Osteoblast (primary cell): ENCODE results near the gene MAGEA2B. TPM values are rescaled to one million over a fixed set of nuclear protein-coding genes. Genes with fewer than 3 reads are reported as not detected.
"Not testable (repeated sequence)": the region's sequence is repeated elsewhere in the genome, so short reads cannot be mapped to it uniquely, and the experiment has no call there.

Experiments
- DNase-seq: peaks from one replicate; pipeline ENCODE4 v3.0.0; 2011; ENCODE audit warnings: low spot score, mixed read lengths; ENCODE audit not compliant: insufficient read length; ENCODE audit errors: missing footprints
- H2AFZ ChIP-seq: 2 replicates; pipeline ENCODE4 v1.6.0; 2011; ENCODE audit warnings: mild to moderate bottlenecking, low read length
- H3K27ac ChIP-seq: 2 replicates; pipeline ENCODE4 v1.5.1; 2011; ENCODE audit warnings: mild to moderate bottlenecking, low read depth, low read length, moderate library complexity
- H3K27me3 ChIP-seq: 2 replicates; pipeline ENCODE4 v1.6.0; 2012; ENCODE audit warnings: mild to moderate bottlenecking, control low read depth, inconsistent platforms, low read length, moderate library complexity; ENCODE audit not compliant: insufficient read depth
- H3K36me3 ChIP-seq: 2 replicates; pipeline ENCODE4 v1.5.1; 2011; ENCODE audit warnings: mild to moderate bottlenecking, low read length, control low read depth, moderate library complexity; ENCODE audit not compliant: insufficient read depth
- H3K4me1 ChIP-seq: 2 replicates; pipeline ENCODE4 v1.5.1; 2011; ENCODE audit warnings: mild to moderate bottlenecking, low read length, control low read depth, moderate library complexity; ENCODE audit not compliant: insufficient read depth
- H3K4me2 ChIP-seq: 2 replicates; pipeline ENCODE4 v1.6.0; 2011; ENCODE audit warnings: mild to moderate bottlenecking, low read length; ENCODE audit not compliant: insufficient read depth
- H3K4me3 ChIP-seq: fragments of 200-600 bp; sonication (generic); 3 replicates; pipeline ENCODE4 v1.5.1; 2012; ENCODE audit warnings: mild to moderate bottlenecking, low read length, inconsistent platforms; ENCODE audit not compliant: insufficient read depth
- H3K79me2 ChIP-seq: 2 replicates; pipeline ENCODE4 v1.6.0; 2012; ENCODE audit warnings: mild to moderate bottlenecking, low read length, control low read depth, inconsistent platforms; ENCODE audit not compliant: insufficient read depth
- H3K9me3 ChIP-seq: 2 replicates; pipeline ENCODE4 v1.5.1; 2011; ENCODE audit warnings: low read depth, low read length, control low read depth
- H4K20me1 ChIP-seq: 2 replicates; pipeline ENCODE4 v1.6.0; 2012; ENCODE audit warnings: mild to moderate bottlenecking, low read length, control low read depth; ENCODE audit not compliant: insufficient read depth
- total RNA-seq: library from RNA; depleted of rRNA; stranded (reverse); fragments of >200 nt; gene quantifications from 2 replicates; pipeline ENCODE4 v1.2.3, GENCODE V29; 2012
- TF ChIP-seq, protein P1 (sequence below): IDR thresholded peaks from 2 replicates; pipeline ENCODE4 v1.5.1; 2011; ENCODE audit warnings: mild to moderate bottlenecking, low read depth, low read length, moderate library complexity; ENCODE audit errors: extremely low read depth

The MAGEA2B gene
- total RNA-seq, 1 donor = not detected

DNA sequence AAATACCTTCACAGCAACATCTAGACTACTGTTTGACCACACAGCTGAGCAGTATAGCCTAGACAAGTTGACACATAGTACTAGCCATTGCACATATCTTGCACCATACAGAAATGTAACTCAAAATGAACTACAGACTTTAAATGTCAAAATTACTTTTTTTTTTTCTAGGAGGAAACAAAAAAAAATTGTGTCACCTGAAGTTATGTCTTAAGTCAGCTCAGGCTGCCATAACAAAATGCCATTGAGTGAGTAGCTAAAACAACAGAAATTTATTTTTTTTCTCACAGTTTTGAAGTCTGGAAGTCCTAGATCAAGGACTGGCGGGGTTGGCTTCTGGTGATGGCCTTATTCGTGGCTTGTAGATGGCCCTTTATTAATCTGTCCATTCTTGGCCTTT lies 5.3 kb upstream of the MAGEA2B start, which contains the start of gene CSAG2:
Gene CSAG2 (minus strand): TSS at position 101 of the 400 bp plus-strand sequence. CDS start 161 bp downstream, outside the sequence.
- not testable (repeated sequence) for H2AFZ ChIP-seq, DNase-seq, H3K4me2 ChIP-seq, H3K27me3 ChIP-seq, H4K20me1 ChIP-seq, H3K36me3 ChIP-seq, H3K9me3 ChIP-seq, H3K4me1 ChIP-seq, H3K4me3 ChIP-seq, H3K79me2 ChIP-seq, H3K27ac ChIP-seq

- H3K27ac ChIP-seq, H3K36me3 ChIP-seq, H3K4me2 ChIP-seq, DNase-seq, H3K4me1 ChIP-seq, H3K79me2 ChIP-seq, H3K9me3 ChIP-seq, H4K20me1 ChIP-seq, H3K27me3 ChIP-seq, H2AFZ ChIP-seq, H3K4me3 ChIP-seq: not testable (repeated sequence)
Observed at GRCh38 chrX:152713195-152713594, 1.2 kb upstream of the MAGEA2B start.

GRCh38 chrX:152725409-152725808 lies 11.0 kb downstream of the MAGEA2B start:
- no peaks in the 10 kb centered on the region for H3K79me2 ChIP-seq
- no peaks in the 10 kb centered on the region for H3K36me3 ChIP-seq
- no peak for DNase-seq
- H3K9me3 ChIP-seq = no peaks in the 10 kb centered on the region
- TF ChIP-seq, protein P1, sequence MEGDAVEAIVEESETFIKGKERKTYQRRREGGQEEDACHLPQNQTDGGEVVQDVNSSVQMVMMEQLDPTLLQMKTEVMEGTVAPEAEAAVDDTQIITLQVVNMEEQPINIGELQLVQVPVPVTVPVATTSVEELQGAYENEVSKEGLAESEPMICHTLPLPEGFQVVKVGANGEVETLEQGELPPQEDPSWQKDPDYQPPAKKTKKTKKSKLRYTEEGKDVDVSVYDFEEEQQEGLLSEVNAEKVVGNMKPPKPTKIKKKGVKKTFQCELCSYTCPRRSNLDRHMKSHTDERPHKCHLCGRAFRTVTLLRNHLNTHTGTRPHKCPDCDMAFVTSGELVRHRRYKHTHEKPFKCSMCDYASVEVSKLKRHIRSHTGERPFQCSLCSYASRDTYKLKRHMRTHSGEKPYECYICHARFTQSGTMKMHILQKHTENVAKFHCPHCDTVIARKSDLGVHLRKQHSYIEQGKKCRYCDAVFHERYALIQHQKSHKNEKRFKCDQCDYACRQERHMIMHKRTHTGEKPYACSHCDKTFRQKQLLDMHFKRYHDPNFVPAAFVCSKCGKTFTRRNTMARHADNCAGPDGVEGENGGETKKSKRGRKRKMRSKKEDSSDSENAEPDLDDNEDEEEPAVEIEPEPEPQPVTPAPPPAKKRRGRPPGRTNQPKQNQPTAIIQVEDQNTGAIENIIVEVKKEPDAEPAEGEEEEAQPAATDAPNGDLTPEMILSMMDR = no peak
- H3K27me3 ChIP-seq = no peaks in the 10 kb centered on the region
- no peak overlapping the region for H3K4me2 ChIP-seq
- no peak overlapping the region for H3K27ac ChIP-seq
- no peak overlapping the region for H3K4me3 ChIP-seq
- H3K4me1 ChIP-seq = no peaks in the 10 kb centered on the region
- no peaks in the 10 kb centered on the region for H4K20me1 ChIP-seq
- no peak overlapping the region for H2AFZ ChIP-seq

- no peak within 1 kb of the TSS for H3K4me2 ChIP-seq
- H3K79me2 ChIP-seq = no peaks in the 10 kb centered on the region
- TF ChIP-seq, protein P1 = no peak
- H3K9me3 ChIP-seq = no peaks in the 10 kb centered on the region
- H3K27me3 ChIP-seq = no peaks in the 10 kb centered on the region
- H2AFZ ChIP-seq = no peak within 1 kb of the TSS
- no peaks in the 10 kb centered on the region for H4K20me1 ChIP-seq
- no peak within 1 kb of the TSS for H3K27ac ChIP-seq
- no peak for DNase-seq
- H3K36me3 ChIP-seq = no peaks in the 10 kb centered on the region
- no peaks in the 10 kb centered on the region for H3K4me1 ChIP-seq
- no peak within 1 kb of the TSS for H3K4me3 ChIP-seq
Observed at GRCh38 chrX:152733261-152733975, 19.0 kb downstream of the MAGEA2B start, which contains the start of the genes CSAG1 and MAGEA12. Gene CSAG1, minus strand, starts transcription at chrX:152733721. Its CDS starts 1,261 bp downstream, at chrX:152732460. Gene MAGEA12, plus strand, starts transcription at chrX:152733757. Its CDS starts 2,405 bp downstream, at chrX:152736162.

DNA sequence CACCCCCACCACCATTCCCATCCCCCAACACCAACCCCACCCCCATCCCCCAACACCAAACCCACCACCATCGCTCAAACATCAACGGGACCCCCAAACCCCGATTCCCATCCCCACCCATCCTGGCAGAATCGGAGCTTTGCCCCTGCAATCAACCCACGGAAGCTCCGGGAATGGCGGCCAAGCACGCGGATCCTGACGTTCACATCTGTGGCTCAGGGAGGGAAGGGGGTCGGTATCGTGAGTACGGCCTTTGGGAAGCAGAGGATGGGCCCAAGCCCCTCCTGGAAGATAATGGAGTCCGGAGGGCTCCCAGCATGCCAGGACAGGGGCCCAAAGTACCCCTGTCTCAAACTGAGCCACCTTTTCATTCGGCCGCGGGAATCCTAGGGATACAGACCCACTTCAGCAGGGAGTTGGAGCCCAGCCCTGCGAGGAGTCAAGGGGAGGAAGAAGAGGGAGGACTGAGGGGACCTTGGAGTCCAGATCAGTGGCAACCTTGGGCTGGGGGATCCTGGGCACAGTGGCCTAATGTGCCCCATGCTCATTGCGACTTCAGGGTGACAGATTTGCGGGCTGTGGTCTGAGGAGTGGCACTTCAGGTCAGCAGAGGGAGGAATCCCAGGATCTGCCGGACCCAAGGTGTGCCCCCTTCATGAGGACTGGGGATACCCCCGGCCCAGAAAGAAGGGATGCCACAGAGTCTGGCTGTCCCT lies 19.9 kb downstream of the MAGEA2B start:
- H4K20me1 ChIP-seq, H3K36me3 ChIP-seq, H3K4me2 ChIP-seq, H2AFZ ChIP-seq, H3K79me2 ChIP-seq, H3K27ac ChIP-seq, H3K4me3 ChIP-seq, H3K9me3 ChIP-seq, H3K4me1 ChIP-seq, H3K27me3 ChIP-seq: not testable (repeated sequence)
- peak; percentile 6 for DNase-seq
